SH-SY5Y (cell line): ENCODE results near the gene UBE2G2.

Experiments used
- GATA2 ChIP-seq: IDR thresholded peaks from 2 replicates; pipeline ENCODE4 v1.6.1; 2011; ENCODE audit warnings: mild to moderate bottlenecking, low read depth, low read length
- GATA3 ChIP-seq: IDR thresholded peaks from 2 replicates; pipeline ENCODE4 v1.6.1; 2011; ENCODE audit warnings: low read depth, mild to moderate bottlenecking, low read length, moderate library complexity

GRCh38 chr21:44822484-44823178 is 21.0 kb upstream of the UBE2G2 start:
- no peak for TF ChIP-seq GATA2
- no peak for TF ChIP-seq GATA3
